HG03064 (cell line): Measurements from ENCODE around the gene NUDT9.

Experiments used
- ATAC-seq: cut with Tn5 transposase; IDR thresholded peaks from one replicate; pipeline ENCODE4 v1.9.1; 2021; ENCODE audit warnings: low read depth; ENCODE audit not compliant: unreplicated experiment

The NUDT9 gene

DNA sequence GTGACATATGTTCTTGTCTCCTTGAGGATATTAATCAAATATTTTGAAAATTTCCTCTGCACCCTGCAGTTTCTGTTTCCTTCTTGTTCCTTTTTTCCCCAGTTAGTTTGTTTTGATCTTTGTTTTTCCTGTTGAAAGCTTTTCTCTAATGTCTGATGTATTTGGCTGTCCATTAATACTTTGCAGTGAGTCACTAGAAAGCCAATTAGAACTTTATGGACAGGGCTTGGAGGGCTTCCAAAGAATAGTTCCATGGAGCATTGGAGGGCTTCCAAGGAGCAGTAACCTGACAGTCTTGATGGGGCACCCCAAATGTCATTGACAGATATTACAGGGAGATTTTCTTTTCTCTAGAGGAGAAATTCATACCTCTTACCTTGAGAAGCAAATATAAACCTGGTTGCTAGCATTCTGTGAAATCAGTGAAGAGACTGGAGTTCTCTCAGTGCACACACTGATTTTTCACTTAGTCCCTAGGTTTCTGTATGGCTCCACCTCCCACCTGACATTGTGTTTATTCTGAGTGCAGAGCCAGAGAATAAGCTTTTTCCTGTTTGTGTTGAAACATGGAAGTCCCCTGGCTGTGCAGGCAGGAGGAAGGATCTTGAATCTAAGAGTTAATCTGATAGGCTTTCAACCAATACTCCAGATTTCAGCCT, 80.3 kb downstream of the NUDT9 start:
- ATAC-seq, result no peak

- ATAC-seq, result no peak
Measured at GRCh38 chr4:87505862-87506261, 83.5 kb downstream of the NUDT9 start.

DNA sequence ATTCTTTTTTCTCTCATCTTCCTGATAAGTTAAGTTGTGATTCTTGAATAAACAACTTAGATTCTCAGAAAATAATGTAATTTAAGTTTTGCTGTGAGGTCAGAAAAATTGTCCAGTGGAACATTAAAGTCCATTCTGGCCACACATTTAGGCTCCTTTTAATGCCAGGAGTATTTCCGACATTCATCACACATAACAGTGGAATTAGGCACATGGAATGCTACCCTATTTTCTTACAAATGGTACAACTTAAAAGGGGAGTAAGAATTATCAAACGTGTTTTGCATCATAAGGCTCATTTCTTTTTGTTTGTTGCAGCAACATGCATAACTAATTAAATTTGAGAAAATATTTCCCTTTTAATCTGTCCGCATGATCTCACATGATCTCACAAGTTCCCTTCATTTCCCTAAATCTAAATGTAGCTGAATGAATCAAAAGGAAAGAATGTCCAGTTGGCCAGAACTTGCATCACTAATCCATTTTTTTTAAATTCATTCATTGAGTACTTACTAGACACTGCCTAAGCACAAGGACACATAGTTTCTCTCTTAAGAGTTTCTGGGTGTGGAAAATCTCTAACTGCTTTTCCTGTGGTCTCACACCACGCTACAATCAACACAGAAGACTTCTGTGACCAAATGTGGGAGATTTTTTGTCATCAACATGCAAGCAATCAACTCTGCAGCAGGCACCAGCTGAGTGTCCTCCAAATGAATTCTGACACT, 84.8 kb downstream of the NUDT9 start:
- ATAC-seq, result no peak
